OCI-LY7 (cell line): ENCODE data around the gene FAM210B. TPM values are rescaled to one million over a fixed set of nuclear protein-coding genes. Genes with fewer than 3 reads are reported as not detected.

Experiments used
- BruUV-seq: library from RNA; stranded (reverse); fragments of 400-500 nt; replicated peaks from 2 replicates; lab custom pipeline; 2021; lab: Mats Ljungman, UMichigan
- CTCF ChIA-PET: fragments of 300-600 bp; sonication (Branson Sonifier 250); formaldehyde crosslinking; loops from one replicate; lab custom pipeline; 2022; ENCODE audit warnings: antibody characterized with exemption; ENCODE audit not compliant: unreplicated experiment; lab: Charles Lee
- POLR2A ChIA-PET: fragments of 300-600 bp; sonication (Branson Sonifier 250); formaldehyde crosslinking; loops from one replicate; lab custom pipeline; 2022; ENCODE audit warnings: antibody characterized with exemption; lab: Charles Lee
- DNase-seq: peaks from one replicate; pipeline ENCODE4 v3.0.0-alpha.2; 2015; ENCODE audit warnings: low spot score
- H2AFZ ChIP-seq: fragments of 200-600 bp; sonication (generic), shearing (Covaris generic); 2 replicates; pipeline ENCODE4 v1.6.1; 2014; ENCODE audit warnings: mild to moderate bottlenecking, antibody characterized with exemption, low read length, moderate library complexity
- H3K27ac ChIP-seq: fragments of 200-600 bp; sonication (generic); 2 replicates; pipeline ENCODE4 v1.5.1; 2014; ENCODE audit warnings: mixed run types, low read depth, mild to moderate bottlenecking, moderate library complexity, low read length, inconsistent platforms; ENCODE audit not compliant: poor library complexity, severe bottlenecking
- H3K36me3 ChIP-seq: fragments of 200-600 bp; sonication (generic); 2 replicates; pipeline ENCODE4 v1.6.1; 2014; ENCODE audit warnings: mild to moderate bottlenecking, antibody characterized with exemption, low read length, moderate library complexity, mixed read lengths; ENCODE audit not compliant: insufficient read depth
- H3K4me1 ChIP-seq: fragments of 200-600 bp; sonication (generic); 2 replicates; pipeline ENCODE4 v1.5.1; 2014; ENCODE audit warnings: mild to moderate bottlenecking, low read length; ENCODE audit not compliant: insufficient read depth, poor library complexity, severe bottlenecking
- H3K4me2 ChIP-seq: fragments of 200-600 bp; sonication (generic); 2 replicates; pipeline ENCODE4 v1.6.1; 2014; ENCODE audit warnings: mild to moderate bottlenecking, low read length
- H3K4me3 ChIP-seq: fragments of 200-600 bp; sonication (generic); 2 replicates; pipeline ENCODE4 v1.5.1; 2014; ENCODE audit warnings: mild to moderate bottlenecking, low read depth, low read length; ENCODE audit not compliant: poor library complexity, severe bottlenecking
- H3K79me2 ChIP-seq: fragments of 200-600 bp; sonication (generic); 2 replicates; pipeline ENCODE4 v1.6.1; 2016; ENCODE audit warnings: low read depth, mild to moderate bottlenecking, low read length, moderate library complexity, mixed read lengths; ENCODE audit not compliant: insufficient read depth
- H3K9me2 ChIP-seq: fragments of 200-600 bp; sonication (generic); 2 replicates; pipeline ENCODE4 v1.6.1; 2016; ENCODE audit warnings: mild to moderate bottlenecking, low read length, mixed read lengths; ENCODE audit not compliant: insufficient read depth
- H3K9me3 ChIP-seq: fragments of 200-600 bp; sonication (generic); 2 replicates; pipeline ENCODE4 v1.6.1; 2014; ENCODE audit warnings: mild to moderate bottlenecking, mixed run types, low read length, mixed read lengths
- H4K20me1 ChIP-seq: fragments of 200-600 bp; sonication (generic); 2 replicates; pipeline ENCODE4 v1.6.1; 2014; ENCODE audit warnings: mild to moderate bottlenecking, antibody characterized with exemption, low read length, moderate library complexity, mixed read lengths; ENCODE audit not compliant: insufficient read depth
- EZH2phosphoT487 ChIP-seq: fragments of 200-600 bp; sonication (generic); IDR thresholded peaks from 2 replicates; pipeline ENCODE4 v1.6.1; 2018; ENCODE audit warnings: low read depth, borderline replicate concordance, mild to moderate bottlenecking, mixed run types, antibody characterized with exemption, low read length, moderate library complexity, mixed read lengths
- intact Hi-C: fragments of 100-400 bp; cut with micrococcal nuclease; formaldehyde crosslinking; loops from one replicate; pipeline ENCODE4 v1.10.0; 2022; ENCODE audit not compliant: unreplicated experiment
- total RNA-seq, 2 experiments: library from RNA; depleted of rRNA in 1 of 2; stranded (reverse); fragments of >200 nt in 1 of 2; shearing (Covaris generic) in 1 of 2; gene quantifications; 2 replicates each; pipeline ENCODE4 v1.2.3, GENCODE V29; 2014 to 2022
- TF ChIP-seq, protein P1 (sequence below): fragments of 200-600 bp; sonication (generic); conservative IDR thresholded peaks from 2 replicates; pipeline ENCODE4 v1.5.1; 2014; ENCODE audit warnings: mild to moderate bottlenecking, antibody characterized with exemption, low read length, moderate library complexity, mixed read lengths

Gene FAM210B
- total RNA-seq, 2 experiments from 2014 or later, result 0.19 to 1.3 TPM

- H3K4me1 ChIP-seq, result peaks cover 3% of the 10 kb centered on the region
- no peak for DNase-seq
- no peaks in the 10 kb centered on the region for H3K79me2 ChIP-seq
- no TSS peak for BruUV-seq
- H4K20me1 ChIP-seq, result no peaks in the 10 kb centered on the region
- TF ChIP-seq EZH2phosphoT487, result no peak
- TF ChIP-seq, protein P1, sequence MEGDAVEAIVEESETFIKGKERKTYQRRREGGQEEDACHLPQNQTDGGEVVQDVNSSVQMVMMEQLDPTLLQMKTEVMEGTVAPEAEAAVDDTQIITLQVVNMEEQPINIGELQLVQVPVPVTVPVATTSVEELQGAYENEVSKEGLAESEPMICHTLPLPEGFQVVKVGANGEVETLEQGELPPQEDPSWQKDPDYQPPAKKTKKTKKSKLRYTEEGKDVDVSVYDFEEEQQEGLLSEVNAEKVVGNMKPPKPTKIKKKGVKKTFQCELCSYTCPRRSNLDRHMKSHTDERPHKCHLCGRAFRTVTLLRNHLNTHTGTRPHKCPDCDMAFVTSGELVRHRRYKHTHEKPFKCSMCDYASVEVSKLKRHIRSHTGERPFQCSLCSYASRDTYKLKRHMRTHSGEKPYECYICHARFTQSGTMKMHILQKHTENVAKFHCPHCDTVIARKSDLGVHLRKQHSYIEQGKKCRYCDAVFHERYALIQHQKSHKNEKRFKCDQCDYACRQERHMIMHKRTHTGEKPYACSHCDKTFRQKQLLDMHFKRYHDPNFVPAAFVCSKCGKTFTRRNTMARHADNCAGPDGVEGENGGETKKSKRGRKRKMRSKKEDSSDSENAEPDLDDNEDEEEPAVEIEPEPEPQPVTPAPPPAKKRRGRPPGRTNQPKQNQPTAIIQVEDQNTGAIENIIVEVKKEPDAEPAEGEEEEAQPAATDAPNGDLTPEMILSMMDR, result no peak
- ChIA-PET CTCF (no interaction called here), POLR2A (no interaction called here)
- H3K4me3 ChIP-seq, result no peak overlapping the region
- no peak overlapping the region for H2AFZ ChIP-seq
- no peaks in the 10 kb centered on the region for H3K9me2 ChIP-seq
- H3K36me3 ChIP-seq, result no peaks in the 10 kb centered on the region
- H3K9me3 ChIP-seq, result no peaks in the 10 kb centered on the region
- intact Hi-C loops, result no loop called here
- no peak overlapping the region for H3K27ac ChIP-seq
- no peak overlapping the region for H3K4me2 ChIP-seq
Measured at GRCh38 chr20:56360133-56360907, 1.5 kb downstream of the FAM210B start.

DNA sequence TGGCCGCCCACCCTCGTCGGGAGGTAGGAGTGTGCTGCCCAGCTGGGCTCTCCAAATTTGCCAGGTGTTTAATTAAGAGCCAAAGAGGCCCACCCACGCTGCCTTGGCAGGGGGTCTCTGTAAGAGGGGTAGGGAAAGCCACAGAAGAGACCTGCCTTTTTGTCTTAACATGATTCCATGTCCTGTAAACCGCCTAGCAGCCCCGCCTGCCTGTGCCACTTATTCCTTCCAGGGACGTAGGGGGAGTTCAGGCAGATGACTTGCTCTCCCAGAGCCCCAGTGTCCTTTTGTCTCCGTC is 2.1 kb downstream of the FAM210B start:
- intact Hi-C loops, result no loop called here
- no TSS peak for BruUV-seq
- no peaks in the 10 kb centered on the region for H4K20me1 ChIP-seq
- ChIA-PET CTCF (no interaction called here), POLR2A (no interaction called here)
- H3K79me2 ChIP-seq, result no peaks in the 10 kb centered on the region
- no peak for TF ChIP-seq EZH2phosphoT487
- TF ChIP-seq, protein P1, result no peak
- DNase-seq, result no peak
- peaks cover 3% of the 10 kb centered on the region for H3K4me1 ChIP-seq
- H3K4me2 ChIP-seq, result no peak overlapping the region
- no peak overlapping the region for H3K27ac ChIP-seq
- no peaks in the 10 kb centered on the region for H3K36me3 ChIP-seq
- no peaks in the 10 kb centered on the region for H3K9me3 ChIP-seq
- no peaks in the 10 kb centered on the region for H3K9me2 ChIP-seq
- H3K4me3 ChIP-seq, result no peak overlapping the region
- no peak overlapping the region for H2AFZ ChIP-seq

- POLR2A ChIA-PET, result no interaction called here
Measured at GRCh38 chr20:56361900-56362299, 3.1 kb downstream of the FAM210B start.

More at GRCh38 chr20:56361900-56362299, 3.1 kb downstream of the FAM210B start:
- Histone ChIP-seq H3K4me1 (peaks cover 3% of the 10 kb centered on the region), H3K36me3 (no peaks in the 10 kb centered on the region), H2AFZ (no peak overlapping the region), H3K9me3 (no peaks in the 10 kb centered on the region), H3K4me2 (no peak overlapping the region), H3K27ac (no peak overlapping the region), H4K20me1 (no peaks in the 10 kb centered on the region), H3K79me2 (no peaks in the 10 kb centered on the region), H3K9me2 (no peaks in the 10 kb centered on the region), H3K4me3 (no peak overlapping the region)
- intact Hi-C loops, result no loop called here
- no peak for TF ChIP-seq EZH2phosphoT487
- TF ChIP-seq, protein P1, result no peak
- no TSS peak for BruUV-seq
- no peak for DNase-seq
- CTCF ChIA-PET, result no interaction called here
